ENCODE results near the gene KRT74. TPM values are rescaled to one million over a fixed set of nuclear protein-coding genes. Genes with fewer than 3 reads are reported as not detected.

Gene KRT74
- total RNA-seq, 1 donor from 2014 or later = not detected

DNA sequence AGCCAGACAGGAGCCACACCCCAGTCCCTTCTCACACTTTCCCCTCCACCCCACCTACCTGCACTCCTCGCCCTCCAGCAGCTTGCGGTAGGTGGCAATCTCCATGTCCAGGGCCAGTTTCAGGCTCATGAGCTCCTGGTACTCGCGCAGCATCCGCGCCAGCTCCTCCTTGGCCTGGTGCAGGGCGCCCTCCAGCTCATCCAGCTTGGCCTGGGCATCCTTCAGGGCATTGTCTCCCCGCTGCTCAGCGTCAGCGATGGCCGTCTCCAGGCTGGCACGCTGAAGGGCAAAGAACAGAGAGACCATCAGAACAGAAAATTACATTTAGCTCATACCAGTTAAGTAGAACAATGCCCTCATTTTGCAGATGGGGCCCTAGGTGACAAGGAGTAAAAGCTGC, 5.5 kb downstream of the KRT74 start:
- TF ChIP-seq, protein P1, sequence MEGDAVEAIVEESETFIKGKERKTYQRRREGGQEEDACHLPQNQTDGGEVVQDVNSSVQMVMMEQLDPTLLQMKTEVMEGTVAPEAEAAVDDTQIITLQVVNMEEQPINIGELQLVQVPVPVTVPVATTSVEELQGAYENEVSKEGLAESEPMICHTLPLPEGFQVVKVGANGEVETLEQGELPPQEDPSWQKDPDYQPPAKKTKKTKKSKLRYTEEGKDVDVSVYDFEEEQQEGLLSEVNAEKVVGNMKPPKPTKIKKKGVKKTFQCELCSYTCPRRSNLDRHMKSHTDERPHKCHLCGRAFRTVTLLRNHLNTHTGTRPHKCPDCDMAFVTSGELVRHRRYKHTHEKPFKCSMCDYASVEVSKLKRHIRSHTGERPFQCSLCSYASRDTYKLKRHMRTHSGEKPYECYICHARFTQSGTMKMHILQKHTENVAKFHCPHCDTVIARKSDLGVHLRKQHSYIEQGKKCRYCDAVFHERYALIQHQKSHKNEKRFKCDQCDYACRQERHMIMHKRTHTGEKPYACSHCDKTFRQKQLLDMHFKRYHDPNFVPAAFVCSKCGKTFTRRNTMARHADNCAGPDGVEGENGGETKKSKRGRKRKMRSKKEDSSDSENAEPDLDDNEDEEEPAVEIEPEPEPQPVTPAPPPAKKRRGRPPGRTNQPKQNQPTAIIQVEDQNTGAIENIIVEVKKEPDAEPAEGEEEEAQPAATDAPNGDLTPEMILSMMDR (IDR thresholded peaks at IDR 0.05; ENCODE audit: unreplicated experiment) = no peak
- Mint-ChIP-seq H3K27me3 (peaks cover 55% of the 10 kb centered on the region), H3K4me3 (ENCODE audit: low read depth) (no peak overlapping the region), H3K27ac (no peak overlapping the region), H3K9me3 (ENCODE audit: low read depth) (no peaks in the 10 kb centered on the region), H3K36me3 (ENCODE audit: insufficient read depth) (no peaks in the 10 kb centered on the region), H3K4me1 (ENCODE audit: low read depth) (no peaks in the 10 kb centered on the region)
- no peak for DNase-seq (ENCODE audit: low spot score, unreplicated experiment)

DNA sequence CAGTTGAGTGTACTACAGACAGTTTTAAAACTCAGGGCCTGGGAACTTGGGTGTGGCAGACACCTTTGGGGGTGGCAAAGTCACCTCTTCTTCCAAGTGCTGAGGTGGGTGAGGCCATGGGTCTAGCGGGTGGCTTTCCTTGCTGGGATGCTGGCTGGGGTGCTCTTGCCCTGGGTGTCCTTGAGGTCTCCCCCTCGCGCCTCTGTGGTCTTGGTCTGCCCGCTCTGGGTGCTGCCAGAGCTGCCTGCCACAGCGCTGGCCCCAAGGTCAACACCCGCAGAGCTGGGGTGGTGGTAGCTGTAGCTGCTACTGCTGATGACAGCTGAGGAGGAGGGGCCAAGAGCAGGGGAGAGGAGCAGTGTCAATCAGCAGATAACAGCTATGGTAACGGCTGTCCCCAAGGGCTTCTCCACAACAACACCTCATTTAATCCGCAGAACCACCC, 6.8 kb downstream of the KRT74 start:
- no peak overlapping the region for H3K27ac Mint-ChIP-seq
- no peak for DNase-seq (ENCODE audit: low spot score, unreplicated experiment)
- TF ChIP-seq, protein P1 (IDR thresholded peaks at IDR 0.05; ENCODE audit: unreplicated experiment) = no peak
- H3K9me3 Mint-ChIP-seq (ENCODE audit: low read depth) = no peaks in the 10 kb centered on the region
- no peaks in the 10 kb centered on the region for H3K4me1 Mint-ChIP-seq (ENCODE audit: low read depth)
- peaks cover 48% of the 10 kb centered on the region for H3K27me3 Mint-ChIP-seq
- H3K36me3 Mint-ChIP-seq (ENCODE audit: insufficient read depth) = no peaks in the 10 kb centered on the region
- no peak overlapping the region for H3K4me3 Mint-ChIP-seq (ENCODE audit: low read depth)

DNA sequence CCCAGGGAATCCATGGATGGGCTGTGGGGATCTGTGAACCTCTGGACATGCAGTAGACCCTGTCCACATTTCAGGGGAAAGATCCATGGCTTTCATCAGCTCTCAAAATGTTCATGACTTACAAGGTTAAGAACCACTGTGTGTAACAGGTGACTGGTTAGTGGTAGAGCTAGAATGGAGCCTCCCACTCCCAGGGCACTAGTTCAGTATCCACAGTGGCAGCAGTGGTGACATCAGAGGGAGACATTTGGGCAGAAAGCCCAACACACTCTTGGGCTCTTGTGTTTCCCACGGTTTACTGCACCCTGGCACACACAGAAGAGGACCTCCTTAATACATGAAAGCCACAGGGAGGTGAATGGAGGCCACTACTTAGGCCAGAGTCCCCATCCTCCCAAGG, 9.1 kb downstream of the KRT74 start:
- Mint-ChIP-seq H3K9me3 (ENCODE audit: low read depth) (no peaks in the 10 kb centered on the region), H3K36me3 (ENCODE audit: insufficient read depth) (no peaks in the 10 kb centered on the region), H3K27ac (no peak overlapping the region), H3K27me3 (peaks cover 43% of the 10 kb centered on the region), H3K4me3 (ENCODE audit: low read depth) (no peak overlapping the region), H3K4me1 (ENCODE audit: low read depth) (no peaks in the 10 kb centered on the region)
- TF ChIP-seq, protein P1 (IDR thresholded peaks at IDR 0.05; ENCODE audit: unreplicated experiment) = no peak
- no peak for DNase-seq (ENCODE audit: low spot score, unreplicated experiment)

DNA sequence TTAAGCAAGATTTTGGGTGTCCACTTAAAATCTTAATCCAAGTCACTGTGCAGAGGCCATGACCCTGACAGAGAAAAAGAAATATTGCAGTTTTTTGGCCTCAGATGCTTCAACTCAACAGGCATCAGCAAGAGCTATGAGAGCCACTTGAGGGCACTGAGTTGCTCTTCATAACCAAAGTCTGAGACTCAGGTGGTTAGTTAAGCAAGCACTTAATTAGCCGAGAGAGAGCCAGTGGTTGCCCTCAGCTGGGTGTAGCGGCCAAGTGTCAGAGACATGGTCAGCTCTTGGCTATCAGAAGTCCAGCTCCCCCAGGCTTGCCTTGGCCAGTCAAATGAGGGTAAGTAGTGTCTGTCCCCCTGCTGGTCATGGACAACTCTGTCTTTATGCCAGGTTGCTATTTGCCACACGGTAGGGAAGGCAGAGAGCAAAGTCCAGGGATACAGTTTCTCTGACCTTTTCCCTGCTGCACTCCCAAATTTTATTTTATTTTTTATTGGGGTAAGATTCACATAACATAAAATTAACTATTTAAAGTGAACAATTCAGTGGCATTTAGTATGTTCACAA, 11.7 kb downstream of the KRT74 start:
- Mint-ChIP-seq H3K9me3 (ENCODE audit: low read depth) (no peaks in the 10 kb centered on the region), H3K27me3 (peaks cover 45% of the 10 kb centered on the region), H3K4me1 (ENCODE audit: low read depth) (no peaks in the 10 kb centered on the region), H3K36me3 (ENCODE audit: insufficient read depth) (no peaks in the 10 kb centered on the region), H3K27ac (no peak overlapping the region), H3K4me3 (ENCODE audit: low read depth) (no peak overlapping the region)
- DNase-seq (ENCODE audit: low spot score, unreplicated experiment) = no peak
- TF ChIP-seq, protein P1 (IDR thresholded peaks at IDR 0.05; ENCODE audit: unreplicated experiment) = peak; percentile 48

DNA sequence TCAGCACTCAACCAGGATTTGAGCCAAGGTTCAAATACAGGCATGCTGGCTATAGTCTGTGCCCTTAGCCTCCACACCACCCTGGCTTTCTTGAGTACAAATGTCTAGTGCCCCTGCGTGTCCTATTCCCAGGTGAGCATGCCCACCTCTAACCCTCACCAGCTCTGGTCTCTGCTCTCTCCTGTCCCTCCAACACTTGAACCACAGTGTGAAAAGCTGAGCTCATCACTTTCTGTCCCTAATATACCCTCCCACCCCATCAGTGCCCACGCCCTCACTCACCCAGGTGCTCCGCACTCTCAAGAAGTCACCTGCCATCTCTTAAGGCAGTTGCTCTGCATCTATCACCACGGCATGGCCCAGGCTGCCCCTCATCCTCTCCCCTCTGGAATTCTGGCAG, 13.7 kb downstream of the KRT74 start:
- DNase-seq (ENCODE audit: low spot score, unreplicated experiment) = no peak
- TF ChIP-seq, protein P1 (IDR thresholded peaks at IDR 0.05; ENCODE audit: unreplicated experiment) = no peak
- peaks cover 48% of the 10 kb centered on the region for H3K27me3 Mint-ChIP-seq
- no peak overlapping the region for H3K4me3 Mint-ChIP-seq (ENCODE audit: low read depth)
- no peak overlapping the region for H3K27ac Mint-ChIP-seq
- no peaks in the 10 kb centered on the region for H3K4me1 Mint-ChIP-seq (ENCODE audit: low read depth)
- no peaks in the 10 kb centered on the region for H3K9me3 Mint-ChIP-seq (ENCODE audit: low read depth)
- H3K36me3 Mint-ChIP-seq (ENCODE audit: insufficient read depth) = no peaks in the 10 kb centered on the region

Data from progenitor cell of endocrine pancreas (in vitro differentiated cells).